Measurements from ENCODE around the gene KRTAP10-7. TPM values are rescaled to one million over a fixed set of nuclear protein-coding genes. Genes with fewer than 3 reads are reported as not detected.

The KRTAP10-7 gene
- total and polyA plus RNA-seq, 8 donors, result not detected

GRCh38 chr21:44612669-44613229, 12.4 kb downstream of the KRTAP10-7 start:
- H3K27ac ChIP-seq, result no peak overlapping the region
- H3K36me3 ChIP-seq, result no peaks in the 10 kb centered on the region
- DNase-seq, result no peak
- H3K4me3 ChIP-seq, result no peak overlapping the region
- intact Hi-C loops (cut with DNase I; ENCODE audit: low total_unique reads), result no loop called here
- H3K27me3 ChIP-seq, result peaks cover 0 to 49% (median 0%) of the 10 kb centered on the region in 3 donors
- WGBS, 5 donors, result 79 to 85% (median 81%) methylated on average over 13 of the region's 13 CpGs
- TF ChIP-seq POLR2A (IDR thresholded peaks at IDR 0.05), result no peak
- no peak for TF ChIP-seq POLR2AphosphoS5 (IDR thresholded peaks at IDR 0.05)
- H3K9me3 ChIP-seq, result peaks cover 4 to 34% (median 28%) of the 10 kb centered on the region in 4 donors
- H3K4me1 ChIP-seq, result no peaks in the 10 kb centered on the region

DNA sequence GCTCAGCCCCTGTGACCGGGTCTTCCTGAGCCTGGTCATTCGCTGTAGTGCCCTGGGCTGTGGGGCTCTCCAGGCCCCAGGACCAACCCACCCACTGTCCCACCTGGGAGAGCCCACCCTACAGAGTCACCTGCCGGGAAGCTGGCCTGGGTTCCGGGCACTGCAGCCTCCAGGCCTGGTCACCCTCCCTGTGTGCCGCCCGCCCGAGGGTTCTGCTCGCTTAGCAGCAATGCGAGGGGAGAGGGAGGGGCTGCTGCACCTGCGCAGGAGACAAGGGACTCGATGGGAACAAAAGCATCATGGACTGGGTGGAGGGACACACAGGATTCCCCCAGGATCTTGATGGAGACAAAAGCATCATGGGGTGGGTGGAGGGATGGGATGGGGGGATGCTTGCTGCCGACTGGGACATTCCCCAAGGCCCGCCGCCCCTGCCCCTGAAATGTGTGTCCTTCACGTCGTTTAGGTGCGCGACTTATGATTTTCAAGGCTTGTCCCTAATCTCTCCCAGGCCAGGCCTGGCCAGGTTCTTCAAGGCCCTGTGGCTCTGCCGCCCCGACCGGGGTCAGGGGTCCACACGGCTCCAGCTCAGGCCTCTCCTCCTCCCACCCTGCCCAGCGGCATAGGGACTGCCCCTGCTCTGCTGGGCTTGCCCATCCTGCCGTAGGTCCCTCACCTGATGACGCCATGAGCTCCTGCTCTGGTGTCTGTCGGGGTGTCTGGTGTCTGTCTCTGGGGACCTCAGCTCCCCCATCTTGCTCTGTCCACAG, 13.2 kb downstream of the KRTAP10-7 start:
- Histone ChIP-seq H3K4me1 (no peaks in the 10 kb centered on the region), H3K36me3 (no peaks in the 10 kb centered on the region), H3K27ac (no peak overlapping the region), H3K27me3 (peaks cover 0 to 49% (median 0%) of the 10 kb centered on the region in 3 donors), H3K9me3 (peaks cover 4 to 34% (median 28%) of the 10 kb centered on the region in 4 donors), H3K4me3 (no peak overlapping the region)
- 85 to 89% (median 87%) methylated on average over 18 to 26 of the region's 26 CpGs for WGBS, 5 donors
- intact Hi-C loops (cut with DNase I; ENCODE audit: low total_unique reads), result no loop called here
- no peak for TF ChIP-seq POLR2AphosphoS5 (IDR thresholded peaks at IDR 0.05)
- TF ChIP-seq POLR2A (IDR thresholded peaks at IDR 0.05), result no peak
- TF ChIP-seq EP300 (IDR thresholded peaks at IDR 0.05), result no peak
- no peak for TF ChIP-seq CTCF (IDR thresholded peaks at IDR 0.05)
- no peak for DNase-seq

GRCh38 chr21:44614161-44614631, 13.8 kb downstream of the KRTAP10-7 start:
- Histone ChIP-seq H3K27me3 (peaks cover 0 to 49% (median 0%) of the 10 kb centered on the region in 3 donors), H3K27ac (no peak overlapping the region), H3K4me3 (no peak overlapping the region), H3K36me3 (no peaks in the 10 kb centered on the region), H3K4me1 (no peaks in the 10 kb centered on the region), H3K9me3 (peaks cover 4 to 31% (median 25%) of the 10 kb centered on the region in 4 donors)
- TF ChIP-seq EP300 (IDR thresholded peaks at IDR 0.05) (no peak), POLR2A (IDR thresholded peaks at IDR 0.05) (no peak), POLR2AphosphoS5 (IDR thresholded peaks at IDR 0.05) (no peak), CTCF (IDR thresholded peaks at IDR 0.05) (no peak)
- DNase-seq, result no peak
- 78 to 83% (median 80%) methylated on average over 13 to 20 of the region's 20 CpGs for WGBS, 5 donors
- intact Hi-C loops (cut with DNase I; ENCODE audit: low total_unique reads), result no loop called here

- Histone ChIP-seq H3K4me3 (no peak overlapping the region), H3K9me3 (peaks cover 4 to 23% (median 19%) of the 10 kb centered on the region in 4 donors), H3K36me3 (no peaks in the 10 kb centered on the region), H3K27ac (no peak overlapping the region), H3K27me3 (peaks cover 0 to 49% (median 0%) of the 10 kb centered on the region in 3 donors), H3K4me1 (no peaks in the 10 kb centered on the region)
- no peak for DNase-seq
- WGBS, 5 donors, result 82 to 87% (median 87%) methylated on average over 28 of the region's 28 CpGs
- intact Hi-C loops (cut with DNase I; ENCODE audit: low total_unique reads), result no loop called here
- TF ChIP-seq POLR2A (IDR thresholded peaks at IDR 0.05) (no peak), EP300 (IDR thresholded peaks at IDR 0.05) (no peak)
These were observed 14.6 kb downstream of the KRTAP10-7 start for GRCh38 chr21:44614961-44615391.

GRCh38 chr21:44615466-44615865, 15.1 kb downstream of the KRTAP10-7 start:
- H3K4me1 ChIP-seq, result no peaks in the 10 kb centered on the region
- WGBS, 5 donors, result 70 to 83% (median 79%) methylated on average over 8 of the region's 8 CpGs
- no peak for TF ChIP-seq POLR2AphosphoS5 (IDR thresholded peaks at IDR 0.05)
- H3K27me3 ChIP-seq, result peaks cover 0 to 49% (median 0%) of the 10 kb centered on the region in 3 donors
- peaks cover under 1 to 21% (median 14%) of the 10 kb centered on the region in 4 donors for H3K9me3 ChIP-seq
- H3K36me3 ChIP-seq, result no peaks in the 10 kb centered on the region
- no peak overlapping the region for H3K27ac ChIP-seq
- DNase-seq, result no peak
- no peak overlapping the region for H3K4me3 ChIP-seq
- intact Hi-C loops (cut with DNase I; ENCODE audit: low total_unique reads), result no loop called here
